ENCODE measurements around the gene EIF3I. TPM values are rescaled to one million over a fixed set of nuclear protein-coding genes. Genes with fewer than 3 reads are reported as not detected.
A peak's percentile ranks its signal among the peaks of the same experiment; 100 is the strongest.

The EIF3I gene
- total and polyA plus RNA-seq, 2 of the 13 experiments (the other 11 are each of a cell fraction or from before 2014, with no cell fraction given): 210 to 223 TPM

GRCh38 chr1:32199717-32200072 lies 22.5 kb upstream of the EIF3I start:
- Histone ChIP-seq H3K36me3 (replicated peaks in 1 of 2; ENCODE audit: control insufficient read depth in 1 of 2, insufficient read depth in 2 of 2, low read length in 2 of 2) (peaks cover 13 to 26% of the 10 kb centered on the region in 2 experiments), H2AFZ (ENCODE audit: low read length) (no peak overlapping the region), H3K4me3 (replicated peaks in 1 of 3; ENCODE audit: insufficient read depth in 1 of 3, low read depth in 2 of 3, low read length in 3 of 3) (peak overlapping the region in 1 of 3 experiments; percentile 72; a peak in 1 of 6 replicates), H3K27me3 (ENCODE audit: control insufficient read depth in 1 of 2, insufficient read depth in 2 of 2, low read length in 2 of 2) (no peaks in the 10 kb centered on the region), H3K9me3 (ENCODE audit: low read length) (no peaks in the 10 kb centered on the region), H3K9ac (ENCODE audit: insufficient read depth, low read depth, low read length) (no peak overlapping the region), H3K4me2 (ENCODE audit: low read depth, low read length) (peak overlapping the region; percentile 96; the same call in 1 of the 2 replicates), H3K4me1 (ENCODE audit: insufficient read depth, low read length) (peaks cover 20% of the 10 kb centered on the region), H3K79me2 (ENCODE audit: insufficient read depth, low read length) (no peaks in the 10 kb centered on the region), H4K20me1 (ENCODE audit: insufficient read depth, low read length) (no peaks in the 10 kb centered on the region), H3K27ac (ENCODE audit: extremely low read length, insufficient read depth, low read length) (no peak overlapping the region)
- no peak for TF ChIP-seq ATF6 (CRISPR knock-in tag; conservative IDR thresholded peaks at IDR 0.05)
- no peak for TF ChIP-seq GABPB1 (CRISPR knock-in tag; IDR thresholded peaks at IDR 0.05)
- peak; percentile 59 for TF ChIP-seq AGO2 (optimal IDR thresholded peaks at IDR 0.05; ENCODE audit: low read depth, low read length)
- peak; percentile 66; the same call in 1 of the 2 replicates for TF ChIP-seq ZNF263 (CRISPR knock-in tag; IDR thresholded peaks at IDR 0.05)
- TF ChIP-seq ZNF768 (CRISPR knock-in tag; IDR thresholded peaks at IDR 0.05): 0 out of 2 replicates have a peak, but pooled peaks have one; percentile 26
- ChIA-PET POLR2A (interaction anchor here (0.6 to 4.8 kb wide), 8 partner anchors 16 to 195 kb away, joined by 3 to 38 read pairs (median 4); partner anchors contain the start of genes BSDC1, TMEM39B and TXLNA), CTCF (ENCODE audit: low intra/inter-chr PET ratio, low total read pairs) (no interaction called here)
- DNase-seq (ENCODE audit: low spot score): no peak
- in situ Hi-C loops (cut with HindIII; ENCODE audit: extremely low pct_ligation_motif_present, low pct_unique_long_range_greater_than_20kb) (no loop called here), intact Hi-C loops (cut with micrococcal nuclease; ENCODE audit: unreplicated experiment) (no loop called here)
- peak; percentile 2; the same call in 2 of the 3 replicates for ATAC-seq
- WGBS (ENCODE audit: low lambda C conversion rate): 100% methylated on average over 1 of the region's 6 CpGs
- BruUV-seq (replicated peaks): no TSS peak
- no peak for FAIRE-seq

Measured in HepG2 (cell line).